Kidney epithelial cell (primary cell): ENCODE measurements around the gene MCC. TPM values are rescaled to one million over a fixed set of nuclear protein-coding genes. Genes with fewer than 3 reads are reported as not detected.

ENCODE experiments used
- DNase-seq: peaks from one replicate; pipeline ENCODE4 v3.0.0-alpha.2; 2010; ENCODE audit warnings: low read depth
- H3K27me3 ChIP-seq: 2 replicates; pipeline ENCODE4 v1.6.0; 2011; ENCODE audit warnings: low read length; ENCODE audit not compliant: control insufficient read depth, insufficient read depth
- H3K36me3 ChIP-seq: 2 replicates; pipeline ENCODE4 v1.5.1; 2011; ENCODE audit warnings: low read length; ENCODE audit not compliant: control insufficient read depth, insufficient read depth
- H3K4me3 ChIP-seq: 2 replicates; pipeline ENCODE4 v1.5.1; 2011; ENCODE audit warnings: low read depth, mild to moderate bottlenecking, control low read depth, low read length
- total RNA-seq: library from RNA; depleted of rRNA; stranded (reverse); fragments of >200 nt; gene quantifications from 2 replicates; pipeline ENCODE4 v1.2.3, GENCODE V29; 2015
- TF ChIP-seq, protein P1 (sequence below): IDR thresholded peaks from 2 replicates; pipeline ENCODE4 v1.5.1; 2011; ENCODE audit warnings: mild to moderate bottlenecking, moderate library complexity, low read length, control low read depth, inconsistent platforms; ENCODE audit not compliant: insufficient read depth, poor library complexity, severe bottlenecking

MCC gene
- total RNA-seq, 1 donor from 2014 or later, result 16.7 TPM

DNA sequence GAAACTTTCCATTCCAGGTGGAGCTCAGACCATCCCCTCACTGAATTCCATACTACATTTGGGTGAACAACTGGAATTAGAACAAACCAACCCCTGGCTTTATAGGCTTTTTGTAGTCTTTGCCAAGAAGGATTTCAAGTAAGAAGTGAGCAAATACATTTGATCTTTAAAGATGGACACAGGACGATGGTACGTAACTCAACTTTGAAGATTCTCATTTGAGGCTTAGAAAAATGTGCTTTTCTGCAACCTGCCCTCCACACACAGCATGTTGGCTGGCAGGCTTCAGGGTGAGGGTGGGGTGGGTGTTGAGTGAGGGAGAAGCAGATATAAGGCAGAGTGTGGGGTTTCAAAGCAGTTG lies 335.9 kb downstream of the MCC start:
- Histone ChIP-seq H3K36me3 (no peaks in the 10 kb centered on the region), H3K4me3 (no peak overlapping the region), H3K27me3 (no peaks in the 10 kb centered on the region)
- no peak for DNase-seq
- TF ChIP-seq, protein P1, sequence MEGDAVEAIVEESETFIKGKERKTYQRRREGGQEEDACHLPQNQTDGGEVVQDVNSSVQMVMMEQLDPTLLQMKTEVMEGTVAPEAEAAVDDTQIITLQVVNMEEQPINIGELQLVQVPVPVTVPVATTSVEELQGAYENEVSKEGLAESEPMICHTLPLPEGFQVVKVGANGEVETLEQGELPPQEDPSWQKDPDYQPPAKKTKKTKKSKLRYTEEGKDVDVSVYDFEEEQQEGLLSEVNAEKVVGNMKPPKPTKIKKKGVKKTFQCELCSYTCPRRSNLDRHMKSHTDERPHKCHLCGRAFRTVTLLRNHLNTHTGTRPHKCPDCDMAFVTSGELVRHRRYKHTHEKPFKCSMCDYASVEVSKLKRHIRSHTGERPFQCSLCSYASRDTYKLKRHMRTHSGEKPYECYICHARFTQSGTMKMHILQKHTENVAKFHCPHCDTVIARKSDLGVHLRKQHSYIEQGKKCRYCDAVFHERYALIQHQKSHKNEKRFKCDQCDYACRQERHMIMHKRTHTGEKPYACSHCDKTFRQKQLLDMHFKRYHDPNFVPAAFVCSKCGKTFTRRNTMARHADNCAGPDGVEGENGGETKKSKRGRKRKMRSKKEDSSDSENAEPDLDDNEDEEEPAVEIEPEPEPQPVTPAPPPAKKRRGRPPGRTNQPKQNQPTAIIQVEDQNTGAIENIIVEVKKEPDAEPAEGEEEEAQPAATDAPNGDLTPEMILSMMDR, result no peak

DNA sequence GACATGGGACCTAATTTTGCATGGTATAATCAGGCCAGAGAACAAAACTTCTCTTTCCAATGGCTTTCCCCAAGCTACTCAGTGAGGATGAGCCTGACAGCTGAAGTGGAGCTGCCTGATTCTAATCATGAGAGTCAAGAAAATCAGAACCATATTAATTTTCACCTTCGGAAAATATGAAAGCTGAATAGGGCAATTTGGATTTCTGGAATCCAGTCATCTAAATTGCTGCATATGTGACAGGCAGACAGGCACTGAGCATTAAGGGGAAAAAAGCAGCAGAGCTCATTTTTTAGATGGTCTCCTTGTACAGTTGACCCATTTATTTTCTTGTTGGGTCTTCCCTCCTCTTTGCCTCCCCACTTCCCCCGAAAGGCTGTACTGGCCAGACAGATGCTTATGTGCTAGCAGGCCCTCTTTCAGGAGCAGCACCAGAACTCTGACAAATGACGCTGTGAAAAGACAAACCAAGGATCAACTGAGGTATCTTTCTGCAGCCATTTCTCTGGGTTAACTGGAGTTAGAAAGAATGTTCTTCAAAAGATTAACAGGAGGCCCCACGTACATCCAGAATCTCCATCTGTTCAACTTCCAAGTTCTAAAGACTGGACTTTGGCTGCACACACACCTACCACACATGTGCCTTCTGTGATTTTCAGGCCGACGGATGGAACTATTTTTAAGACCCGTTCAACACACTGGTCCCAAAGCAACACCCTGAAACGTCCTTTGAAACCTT lies 336.4 kb downstream of the MCC start:
- no peaks in the 10 kb centered on the region for H3K36me3 ChIP-seq
- H3K27me3 ChIP-seq, result no peaks in the 10 kb centered on the region
- no peak overlapping the region for H3K4me3 ChIP-seq
- TF ChIP-seq, protein P1, result no peak
- no peak for DNase-seq

DNA sequence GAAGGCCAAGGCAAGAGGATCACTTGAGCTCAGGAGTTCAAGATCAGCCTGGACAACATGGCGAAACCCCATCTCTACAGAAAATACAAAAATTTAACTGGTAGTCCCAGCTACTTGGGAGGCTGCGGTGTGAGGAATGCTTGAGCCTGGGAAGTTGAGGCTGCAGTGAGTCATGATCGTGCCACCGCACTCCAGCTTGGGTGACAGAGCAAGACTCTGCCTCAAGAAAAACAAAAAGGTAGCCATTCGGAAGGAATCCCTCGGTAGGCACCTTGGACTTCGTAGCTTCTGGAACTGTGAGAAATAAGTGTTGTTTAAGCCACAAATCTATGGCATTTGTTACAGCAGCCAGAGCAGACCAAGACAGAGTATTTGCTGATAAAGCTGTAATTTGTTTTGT lies 337.4 kb downstream of the MCC start:
- no peak for DNase-seq
- Histone ChIP-seq H3K4me3 (no peak overlapping the region), H3K36me3 (no peaks in the 10 kb centered on the region), H3K27me3 (no peaks in the 10 kb centered on the region)
- TF ChIP-seq, protein P1, result no peak

DNA sequence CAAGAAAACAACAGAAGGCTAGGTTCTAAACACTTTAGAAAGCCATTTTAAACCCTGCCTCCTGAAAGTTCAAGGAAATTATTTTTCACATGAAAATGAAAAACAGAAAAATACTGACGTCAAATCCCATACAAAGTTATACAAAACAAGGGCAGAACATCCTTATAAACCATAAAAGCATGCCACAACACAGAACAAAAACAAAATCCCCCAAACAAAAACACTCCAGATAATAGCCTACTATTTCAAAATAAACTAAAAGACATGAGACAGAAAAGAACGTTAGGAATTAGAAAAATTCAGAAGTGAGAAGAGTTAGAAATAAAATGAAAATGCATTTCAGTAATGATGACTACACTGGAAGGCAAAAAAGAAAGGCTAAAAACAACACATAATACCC lies 338.0 kb downstream of the MCC start:
- no peak for DNase-seq
- no peaks in the 10 kb centered on the region for H3K36me3 ChIP-seq
- TF ChIP-seq, protein P1, result no peak
- no peaks in the 10 kb centered on the region for H3K27me3 ChIP-seq
- H3K4me3 ChIP-seq, result no peak overlapping the region

DNA sequence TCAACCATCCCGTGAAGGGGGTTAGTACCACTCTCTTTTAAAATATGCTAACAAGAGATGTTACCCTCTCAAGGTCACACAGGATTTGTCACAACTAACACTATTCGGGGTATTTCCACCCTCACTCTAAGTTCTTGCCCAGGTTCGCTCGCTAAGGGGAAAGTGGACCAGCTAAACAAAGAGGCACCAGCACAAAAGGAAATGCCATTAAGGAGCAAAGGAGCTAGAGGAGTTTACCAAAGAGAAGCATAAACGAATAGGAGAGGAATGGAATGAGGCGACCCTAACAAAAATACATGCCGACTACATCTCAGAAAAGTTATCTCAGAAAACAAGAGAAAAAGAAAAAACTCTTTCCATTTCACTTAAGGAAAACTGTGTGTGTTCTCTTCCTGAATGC lies 340.7 kb downstream of the MCC start:
- no peaks in the 10 kb centered on the region for H3K36me3 ChIP-seq
- DNase-seq, result no peak
- TF ChIP-seq, protein P1, result no peak
- no peaks in the 10 kb centered on the region for H3K27me3 ChIP-seq
- H3K4me3 ChIP-seq, result no peak overlapping the region

DNA sequence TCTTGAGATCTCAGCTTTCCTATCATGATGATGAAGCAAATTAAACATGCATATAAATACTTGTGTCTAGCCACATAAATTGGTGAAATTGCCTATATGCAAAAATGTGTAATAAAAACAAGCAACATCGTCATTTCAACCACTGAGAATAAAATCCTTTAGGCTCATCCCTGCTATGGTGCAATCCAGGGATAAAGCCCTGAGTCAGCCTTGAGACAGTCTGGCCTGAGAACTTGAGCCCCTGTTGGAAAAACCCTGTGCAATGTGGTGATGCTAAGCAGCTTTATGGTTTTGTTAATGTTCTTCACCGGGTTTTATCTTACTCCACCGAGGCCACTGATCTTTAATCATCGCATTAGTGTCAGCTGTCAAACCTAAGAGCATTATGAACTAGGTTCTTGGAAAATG lies 341.1 kb downstream of the MCC start:
- H3K36me3 ChIP-seq, result no peaks in the 10 kb centered on the region
- DNase-seq, result no peak
- TF ChIP-seq, protein P1, result no peak
- H3K4me3 ChIP-seq, result no peak overlapping the region
- H3K27me3 ChIP-seq, result no peaks in the 10 kb centered on the region
